OCI-LY7 (cell line): ENCODE measurements around the gene TBC1D30. TPM values are rescaled to one million over a fixed set of nuclear protein-coding genes. Genes with fewer than 3 reads are reported as not detected.

Experiments used
- BruUV-seq: library from RNA; stranded (reverse); fragments of 400-500 nt; replicated peaks from 2 replicates; lab custom pipeline; 2021; lab: Mats Ljungman, UMichigan
- CTCF ChIA-PET: fragments of 300-600 bp; sonication (Branson Sonifier 250); formaldehyde crosslinking; loops from one replicate; lab custom pipeline; 2022; ENCODE audit warnings: antibody characterized with exemption; ENCODE audit not compliant: unreplicated experiment; lab: Charles Lee
- POLR2A ChIA-PET: fragments of 300-600 bp; sonication (Branson Sonifier 250); formaldehyde crosslinking; loops from one replicate; lab custom pipeline; 2022; ENCODE audit warnings: antibody characterized with exemption; lab: Charles Lee
- DNase-seq: peaks from one replicate; pipeline ENCODE4 v3.0.0-alpha.2; 2015; ENCODE audit warnings: low spot score
- H2AFZ ChIP-seq: fragments of 200-600 bp; sonication (generic), shearing (Covaris generic); 2 replicates; pipeline ENCODE4 v1.6.1; 2014; ENCODE audit warnings: mild to moderate bottlenecking, antibody characterized with exemption, low read length, moderate library complexity
- H3K27ac ChIP-seq: fragments of 200-600 bp; sonication (generic); 2 replicates; pipeline ENCODE4 v1.5.1; 2014; ENCODE audit warnings: mixed run types, low read depth, mild to moderate bottlenecking, moderate library complexity, low read length, inconsistent platforms; ENCODE audit not compliant: poor library complexity, severe bottlenecking
- H3K36me3 ChIP-seq: fragments of 200-600 bp; sonication (generic); 2 replicates; pipeline ENCODE4 v1.6.1; 2014; ENCODE audit warnings: mild to moderate bottlenecking, antibody characterized with exemption, low read length, moderate library complexity, mixed read lengths; ENCODE audit not compliant: insufficient read depth
- H3K4me1 ChIP-seq: fragments of 200-600 bp; sonication (generic); 2 replicates; pipeline ENCODE4 v1.5.1; 2014; ENCODE audit warnings: mild to moderate bottlenecking, low read length; ENCODE audit not compliant: insufficient read depth, poor library complexity, severe bottlenecking
- H3K4me2 ChIP-seq: fragments of 200-600 bp; sonication (generic); 2 replicates; pipeline ENCODE4 v1.6.1; 2014; ENCODE audit warnings: mild to moderate bottlenecking, low read length
- H3K4me3 ChIP-seq: fragments of 200-600 bp; sonication (generic); 2 replicates; pipeline ENCODE4 v1.5.1; 2014; ENCODE audit warnings: mild to moderate bottlenecking, low read depth, low read length; ENCODE audit not compliant: poor library complexity, severe bottlenecking
- H3K79me2 ChIP-seq: fragments of 200-600 bp; sonication (generic); 2 replicates; pipeline ENCODE4 v1.6.1; 2016; ENCODE audit warnings: low read depth, mild to moderate bottlenecking, low read length, moderate library complexity, mixed read lengths; ENCODE audit not compliant: insufficient read depth
- H3K9me2 ChIP-seq: fragments of 200-600 bp; sonication (generic); 2 replicates; pipeline ENCODE4 v1.6.1; 2016; ENCODE audit warnings: mild to moderate bottlenecking, low read length, mixed read lengths; ENCODE audit not compliant: insufficient read depth
- H3K9me3 ChIP-seq: fragments of 200-600 bp; sonication (generic); 2 replicates; pipeline ENCODE4 v1.6.1; 2014; ENCODE audit warnings: mild to moderate bottlenecking, mixed run types, low read length, mixed read lengths
- H4K20me1 ChIP-seq: fragments of 200-600 bp; sonication (generic); 2 replicates; pipeline ENCODE4 v1.6.1; 2014; ENCODE audit warnings: mild to moderate bottlenecking, antibody characterized with exemption, low read length, moderate library complexity, mixed read lengths; ENCODE audit not compliant: insufficient read depth
- EZH2phosphoT487 ChIP-seq: fragments of 200-600 bp; sonication (generic); IDR thresholded peaks from 2 replicates; pipeline ENCODE4 v1.6.1; 2018; ENCODE audit warnings: low read depth, borderline replicate concordance, mild to moderate bottlenecking, mixed run types, antibody characterized with exemption, low read length, moderate library complexity, mixed read lengths
- intact Hi-C: fragments of 100-400 bp; cut with micrococcal nuclease; formaldehyde crosslinking; loops from one replicate; pipeline ENCODE4 v1.10.0; 2022; ENCODE audit not compliant: unreplicated experiment
- total RNA-seq, 2 experiments: library from RNA; depleted of rRNA in 1 of 2; stranded (reverse); fragments of >200 nt in 1 of 2; shearing (Covaris generic) in 1 of 2; gene quantifications; 2 replicates each; pipeline ENCODE4 v1.2.3, GENCODE V29; 2014 to 2022
- TF ChIP-seq, protein P1 (sequence below): fragments of 200-600 bp; sonication (generic); conservative IDR thresholded peaks from 2 replicates; pipeline ENCODE4 v1.5.1; 2014; ENCODE audit warnings: mild to moderate bottlenecking, antibody characterized with exemption, low read length, moderate library complexity, mixed read lengths

TBC1D30 gene
- total RNA-seq, 2 experiments from 2014 or later = 0.13 to 4.6 TPM

DNA sequence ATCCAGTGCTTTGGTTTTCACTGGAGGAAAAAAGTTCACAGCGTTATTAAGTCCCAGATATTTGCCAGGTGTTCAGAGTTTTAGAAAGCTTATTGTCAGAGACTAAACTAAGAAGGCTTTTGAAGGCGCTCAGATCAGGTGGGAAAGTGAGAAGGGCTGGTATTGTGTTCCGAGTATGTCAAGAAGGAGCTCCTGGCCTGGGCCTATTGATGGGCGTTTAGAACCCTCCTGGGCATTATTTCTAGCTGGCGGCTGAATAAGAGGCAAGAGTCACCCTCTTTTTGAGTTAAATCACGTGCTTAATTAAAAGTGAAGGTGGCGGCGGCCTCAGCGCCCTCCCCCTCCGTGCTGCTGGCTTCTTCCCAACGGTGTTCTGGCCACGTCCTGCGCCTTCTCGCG is 44.3 kb upstream of the TBC1D30 start:
- intact Hi-C loops = loop anchor here (5.0 kb wide), 1 partner anchor 233 kb away; no protein-coding TSS in a partner anchor
- POLR2A ChIA-PET = interaction anchor here (0.6 to 0.8 kb wide), 2 partner anchors 60 to 80 kb away, joined by 3 to 4 read pairs; no protein-coding TSS in a partner anchor
- Histone ChIP-seq H3K9me3 (0 out of 2 replicates have a peak, but pooled peaks cover 4% of the 10 kb centered on the region), H3K4me2 (no peak overlapping the region), H3K79me2 (no peaks in the 10 kb centered on the region), H3K36me3 (no peaks in the 10 kb centered on the region), H3K4me1 (peaks cover 7% of the 10 kb centered on the region), H2AFZ (no peak overlapping the region), H3K4me3 (no peak overlapping the region), H3K27ac (no peak overlapping the region), H3K9me2 (no peaks in the 10 kb centered on the region), H4K20me1 (no peaks in the 10 kb centered on the region)
- no TSS peak for BruUV-seq
- TF ChIP-seq EZH2phosphoT487 = no peak
- TF ChIP-seq, protein P1, sequence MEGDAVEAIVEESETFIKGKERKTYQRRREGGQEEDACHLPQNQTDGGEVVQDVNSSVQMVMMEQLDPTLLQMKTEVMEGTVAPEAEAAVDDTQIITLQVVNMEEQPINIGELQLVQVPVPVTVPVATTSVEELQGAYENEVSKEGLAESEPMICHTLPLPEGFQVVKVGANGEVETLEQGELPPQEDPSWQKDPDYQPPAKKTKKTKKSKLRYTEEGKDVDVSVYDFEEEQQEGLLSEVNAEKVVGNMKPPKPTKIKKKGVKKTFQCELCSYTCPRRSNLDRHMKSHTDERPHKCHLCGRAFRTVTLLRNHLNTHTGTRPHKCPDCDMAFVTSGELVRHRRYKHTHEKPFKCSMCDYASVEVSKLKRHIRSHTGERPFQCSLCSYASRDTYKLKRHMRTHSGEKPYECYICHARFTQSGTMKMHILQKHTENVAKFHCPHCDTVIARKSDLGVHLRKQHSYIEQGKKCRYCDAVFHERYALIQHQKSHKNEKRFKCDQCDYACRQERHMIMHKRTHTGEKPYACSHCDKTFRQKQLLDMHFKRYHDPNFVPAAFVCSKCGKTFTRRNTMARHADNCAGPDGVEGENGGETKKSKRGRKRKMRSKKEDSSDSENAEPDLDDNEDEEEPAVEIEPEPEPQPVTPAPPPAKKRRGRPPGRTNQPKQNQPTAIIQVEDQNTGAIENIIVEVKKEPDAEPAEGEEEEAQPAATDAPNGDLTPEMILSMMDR = no peak
- no peak for DNase-seq
- CTCF ChIA-PET = no interaction called here

DNA sequence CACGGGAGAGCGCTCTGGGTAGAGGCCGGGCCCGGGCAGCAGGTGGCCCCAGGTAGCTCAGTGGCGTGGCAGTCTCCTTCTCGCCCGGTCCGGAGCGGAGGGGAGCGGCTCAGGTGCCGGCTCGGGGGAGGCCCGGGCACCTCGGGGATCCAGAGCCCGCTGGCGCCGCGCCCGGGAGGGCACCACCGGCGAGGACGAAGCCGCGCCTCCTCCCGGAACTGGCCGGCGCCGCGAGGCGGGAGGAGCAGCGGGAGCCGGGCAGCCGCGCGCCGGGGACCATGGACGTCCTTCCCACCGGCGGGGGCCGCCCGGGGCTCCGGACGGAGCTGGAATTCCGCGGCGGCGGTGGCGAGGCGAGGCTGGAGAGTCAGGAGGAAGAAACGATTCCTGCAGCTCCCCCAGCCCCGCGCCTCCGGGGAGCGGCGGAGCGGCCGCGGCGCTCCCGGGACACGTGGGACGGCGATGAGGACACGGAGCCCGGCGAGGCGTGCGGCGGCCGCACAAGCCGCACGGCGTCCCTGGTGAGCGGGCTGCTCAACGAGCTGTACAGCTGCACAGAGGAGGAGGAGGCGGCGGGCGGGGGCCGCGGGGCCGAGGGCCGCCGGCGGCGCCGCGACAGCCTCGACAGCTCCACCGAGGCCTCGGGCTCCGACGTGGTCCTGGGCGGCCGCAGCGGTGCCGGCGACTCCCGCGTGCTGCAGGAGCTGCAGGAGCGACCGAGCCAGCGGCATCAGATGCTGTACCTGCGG is 43.7 kb upstream of the TBC1D30 start:
- Histone ChIP-seq H3K4me3 (no peak overlapping the region), H4K20me1 (no peaks in the 10 kb centered on the region), H3K4me2 (no peak overlapping the region; the same call in 1 of the 2 replicates), H3K27ac (no peak overlapping the region), H2AFZ (no peak overlapping the region), H3K4me1 (peaks cover 7% of the 10 kb centered on the region), H3K36me3 (no peaks in the 10 kb centered on the region), H3K79me2 (no peaks in the 10 kb centered on the region), H3K9me3 (no peaks in the 10 kb centered on the region), H3K9me2 (no peaks in the 10 kb centered on the region)
- BruUV-seq = no TSS peak
- no peak for DNase-seq
- intact Hi-C loops = loop anchor here (5.0 kb wide), 1 partner anchor 233 kb away; no protein-coding TSS in a partner anchor
- TF ChIP-seq, protein P1 = no peak
- TF ChIP-seq EZH2phosphoT487 = no peak
- POLR2A ChIA-PET = no interaction called here
- CTCF ChIA-PET = interaction anchor here (0.7 kb wide), 1 partner anchor 190 kb away, joined by 4 read pairs; no protein-coding TSS in a partner anchor
